ENCODE data around the gene HAVCR2.
"Not testable (repeated sequence)": the region's sequence is repeated elsewhere in the genome, so short reads cannot be mapped to it uniquely, and the experiment has no call there.

Gene HAVCR2

DNA sequence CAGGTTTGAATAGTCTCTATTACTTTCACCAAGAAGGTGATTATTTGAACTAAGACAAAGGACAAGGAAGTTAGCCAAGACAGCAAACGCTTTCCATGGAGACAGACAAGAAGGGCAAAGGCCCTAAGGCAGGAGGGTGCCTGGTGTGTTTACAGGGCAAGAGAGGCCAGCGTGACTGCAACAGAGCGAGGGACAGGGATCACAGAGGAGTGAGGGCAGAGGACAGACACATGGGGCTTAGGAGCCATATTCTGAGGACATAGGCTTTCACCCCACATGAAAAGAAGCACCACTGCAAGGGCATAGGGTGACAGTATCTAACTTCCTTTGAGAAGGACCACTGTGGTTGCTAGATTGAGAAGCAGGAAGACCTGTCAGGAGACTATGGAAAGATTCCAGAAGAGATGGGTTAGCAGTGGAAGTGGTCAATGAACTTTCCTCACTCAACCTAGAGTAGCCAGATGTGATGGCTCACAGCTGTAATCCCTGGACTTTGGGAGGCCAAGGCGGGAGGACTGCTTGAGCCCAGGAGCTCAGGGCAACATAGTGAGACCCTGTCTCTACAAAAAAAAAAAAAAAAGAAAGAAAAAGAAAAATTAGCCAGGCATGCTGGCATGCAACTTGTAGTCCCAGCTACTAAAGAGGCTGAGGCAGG lies 44.9 kb downstream of the HAVCR2 start:
- no peak for DNase-seq (ENCODE audit: low read depth in 2 of 2)
- no peak overlapping the region for H3K4me3 ChIP-seq (replicated peaks in 1 of 2; ENCODE audit: low read depth in 2 of 2, low read length in 2 of 2)
- TF ChIP-seq, protein P1, sequence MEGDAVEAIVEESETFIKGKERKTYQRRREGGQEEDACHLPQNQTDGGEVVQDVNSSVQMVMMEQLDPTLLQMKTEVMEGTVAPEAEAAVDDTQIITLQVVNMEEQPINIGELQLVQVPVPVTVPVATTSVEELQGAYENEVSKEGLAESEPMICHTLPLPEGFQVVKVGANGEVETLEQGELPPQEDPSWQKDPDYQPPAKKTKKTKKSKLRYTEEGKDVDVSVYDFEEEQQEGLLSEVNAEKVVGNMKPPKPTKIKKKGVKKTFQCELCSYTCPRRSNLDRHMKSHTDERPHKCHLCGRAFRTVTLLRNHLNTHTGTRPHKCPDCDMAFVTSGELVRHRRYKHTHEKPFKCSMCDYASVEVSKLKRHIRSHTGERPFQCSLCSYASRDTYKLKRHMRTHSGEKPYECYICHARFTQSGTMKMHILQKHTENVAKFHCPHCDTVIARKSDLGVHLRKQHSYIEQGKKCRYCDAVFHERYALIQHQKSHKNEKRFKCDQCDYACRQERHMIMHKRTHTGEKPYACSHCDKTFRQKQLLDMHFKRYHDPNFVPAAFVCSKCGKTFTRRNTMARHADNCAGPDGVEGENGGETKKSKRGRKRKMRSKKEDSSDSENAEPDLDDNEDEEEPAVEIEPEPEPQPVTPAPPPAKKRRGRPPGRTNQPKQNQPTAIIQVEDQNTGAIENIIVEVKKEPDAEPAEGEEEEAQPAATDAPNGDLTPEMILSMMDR (IDR thresholded peaks at IDR 0.05; ENCODE audit: low read depth, low read length) = no peak

DNA sequence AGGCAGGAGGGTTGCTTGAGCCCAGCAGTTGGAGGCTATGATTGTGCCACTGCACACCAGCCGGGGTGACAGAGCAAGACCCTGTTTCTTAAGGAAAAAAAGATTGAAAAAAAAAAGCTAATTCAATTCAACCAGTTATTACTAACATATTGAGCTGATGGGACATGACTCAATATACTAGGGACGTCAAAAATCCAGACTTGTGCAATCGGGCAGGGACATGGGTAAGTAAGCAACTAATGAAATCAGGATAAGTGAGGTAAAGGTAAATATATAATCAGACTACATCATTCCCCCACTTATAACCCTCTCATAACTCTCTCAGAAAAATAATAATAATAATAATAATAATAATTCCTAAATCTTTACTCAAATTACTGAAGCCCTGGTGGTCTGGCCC lies 49.0 kb downstream of the HAVCR2 start:
- no peak overlapping the region for H3K4me3 ChIP-seq (replicated peaks in 1 of 2; ENCODE audit: low read depth in 2 of 2, low read length in 2 of 2)
- TF ChIP-seq, protein P1 (IDR thresholded peaks at IDR 0.05; ENCODE audit: low read depth, low read length) = no peak
- DNase-seq (ENCODE audit: low read depth in 2 of 2) = no peak

DNA sequence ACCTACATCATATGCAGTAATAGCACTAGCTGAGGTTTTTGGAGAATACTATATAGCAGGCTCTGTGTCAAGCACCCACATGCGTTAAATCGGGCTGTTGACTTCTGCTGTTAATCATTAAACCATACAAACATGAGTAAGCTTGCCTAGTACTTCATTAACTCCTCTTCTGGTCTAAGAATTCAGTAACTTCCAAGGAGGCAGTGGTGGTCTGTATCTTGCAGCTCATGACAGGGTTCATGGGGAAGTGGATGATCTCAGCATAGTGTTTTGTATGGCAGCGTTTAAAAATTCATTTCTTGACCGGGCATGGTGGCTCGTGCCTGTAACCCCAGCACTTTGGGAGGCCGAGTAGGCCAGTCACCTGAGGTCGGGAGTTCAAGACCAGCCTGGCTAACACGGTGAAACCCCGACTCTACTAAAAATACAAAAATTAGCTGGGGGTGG lies 49.7 kb downstream of the HAVCR2 start, which contains the start of gene HAVCR1:
Gene HAVCR1, minus strand, starts transcription at position 24 of the 447 bp plus-strand sequence. CDS start 1,173 bp downstream, outside the sequence.
- no peak within 1 kb of the TSS for H3K4me3 ChIP-seq (replicated peaks in 1 of 2; ENCODE audit: low read depth in 2 of 2, low read length in 2 of 2)
- no peak for DNase-seq (ENCODE audit: low read depth in 2 of 2)
- TF ChIP-seq, protein P1 (IDR thresholded peaks at IDR 0.05; ENCODE audit: low read depth, low read length) = no peak

DNA sequence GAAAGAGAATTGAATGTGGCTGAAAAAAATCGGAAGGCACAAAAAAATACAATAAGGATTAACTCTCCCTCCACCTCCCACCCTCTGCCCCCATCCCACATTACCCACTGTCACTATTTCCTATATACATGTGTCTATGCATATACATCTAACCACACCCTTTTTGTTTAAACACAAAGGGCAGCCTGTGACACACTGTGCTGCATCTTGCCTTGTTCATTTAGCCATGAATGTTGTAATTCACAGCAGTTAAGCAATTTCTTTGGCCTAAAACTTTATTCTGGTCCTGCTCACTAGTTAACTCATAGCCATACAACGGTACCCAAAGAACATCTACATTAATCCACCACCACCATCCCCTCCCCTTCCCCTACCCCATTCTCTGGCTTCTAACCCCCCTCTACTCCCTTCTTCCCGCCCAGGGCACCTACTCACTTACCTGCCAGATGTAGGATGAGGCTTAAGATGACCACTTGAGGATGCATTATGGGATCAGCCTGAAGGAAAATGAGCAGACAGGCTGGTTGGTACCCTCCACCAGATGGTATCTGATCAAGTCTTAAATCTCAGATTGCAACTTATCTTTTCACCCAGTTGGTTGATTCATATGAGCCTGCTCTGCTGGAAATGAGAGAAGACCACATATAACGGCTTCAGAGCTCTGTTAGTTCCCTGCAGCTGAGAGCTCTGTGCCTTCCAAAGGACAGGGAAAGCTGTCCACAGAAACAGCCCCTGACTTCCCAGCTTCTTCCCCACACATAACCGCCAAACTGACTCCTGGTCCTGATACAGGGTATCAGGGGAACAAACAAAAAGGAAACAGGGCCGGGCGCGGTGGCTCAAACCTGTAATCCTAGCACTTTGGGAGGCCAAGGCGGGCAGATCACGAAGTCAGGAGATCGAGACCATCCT lies 51.1 kb downstream of the HAVCR2 start:
- H3K4me3 ChIP-seq (replicated peaks in 1 of 2; ENCODE audit: low read depth in 2 of 2, low read length in 2 of 2) = no peak overlapping the region
- DNase-seq (ENCODE audit: low read depth in 2 of 2) = no peak
- TF ChIP-seq, protein P1 (IDR thresholded peaks at IDR 0.05; ENCODE audit: low read depth, low read length) = no peak

DNA sequence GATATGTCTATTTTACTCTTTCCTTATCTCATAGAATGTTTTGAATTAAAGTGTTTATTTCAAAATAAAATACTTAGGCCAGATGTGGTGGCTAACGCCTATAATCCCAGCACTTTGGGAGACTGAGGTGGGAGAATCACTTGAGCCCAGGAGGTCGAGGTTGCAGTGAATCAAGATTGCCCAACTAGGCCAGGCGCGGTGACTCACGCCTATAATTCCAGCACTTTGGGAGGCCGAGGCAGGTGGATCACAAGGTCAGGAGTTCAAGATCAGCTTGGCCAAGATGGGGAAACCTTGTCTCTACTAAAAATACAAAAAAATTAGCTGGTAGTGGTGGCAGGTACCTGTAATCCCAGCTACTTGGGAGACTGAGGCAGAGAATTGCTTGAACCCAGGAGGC lies 52.0 kb downstream of the HAVCR2 start:
- not testable (repeated sequence) for DNase-seq (ENCODE audit: low read depth in 2 of 2); H3K4me3 ChIP-seq (replicated peaks in 1 of 2; ENCODE audit: low read depth in 2 of 2, low read length in 2 of 2)

DNA sequence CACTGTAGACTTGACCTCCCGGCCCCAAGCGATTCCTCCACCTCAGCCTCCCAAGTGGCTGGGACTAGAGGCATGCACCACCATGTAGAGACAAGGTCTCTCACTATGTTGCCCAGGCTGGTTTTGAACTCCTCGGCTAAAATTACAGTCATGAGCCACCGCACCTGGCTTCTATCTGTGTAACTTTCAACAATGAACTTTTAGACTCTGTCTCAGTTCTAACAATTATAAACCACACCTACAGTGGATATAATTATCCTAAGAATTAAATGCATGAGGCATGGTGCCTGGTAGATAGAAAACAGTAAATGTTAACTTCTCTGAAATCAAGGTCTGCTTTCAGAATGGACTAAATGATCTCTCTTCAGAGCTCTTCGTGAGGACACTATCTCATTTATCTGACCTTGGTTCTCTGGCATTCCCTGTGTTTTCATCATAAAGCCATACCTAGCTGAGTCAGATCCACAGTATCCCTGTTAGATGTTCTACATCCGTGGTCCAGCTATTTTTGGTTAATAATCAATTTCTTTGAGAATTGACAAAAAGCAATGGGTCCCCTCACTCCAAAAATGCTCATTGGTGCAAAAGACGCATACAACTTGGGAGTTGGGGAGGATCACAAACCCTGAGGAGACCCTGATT lies 57.1 kb downstream of the HAVCR2 start:
- TF ChIP-seq, protein P1 (IDR thresholded peaks at IDR 0.05; ENCODE audit: low read depth, low read length) = no peak
- no peak for DNase-seq (ENCODE audit: low read depth in 2 of 2)
- H3K4me3 ChIP-seq (replicated peaks in 1 of 2; ENCODE audit: low read depth in 2 of 2, low read length in 2 of 2) = no peak overlapping the region

DNA sequence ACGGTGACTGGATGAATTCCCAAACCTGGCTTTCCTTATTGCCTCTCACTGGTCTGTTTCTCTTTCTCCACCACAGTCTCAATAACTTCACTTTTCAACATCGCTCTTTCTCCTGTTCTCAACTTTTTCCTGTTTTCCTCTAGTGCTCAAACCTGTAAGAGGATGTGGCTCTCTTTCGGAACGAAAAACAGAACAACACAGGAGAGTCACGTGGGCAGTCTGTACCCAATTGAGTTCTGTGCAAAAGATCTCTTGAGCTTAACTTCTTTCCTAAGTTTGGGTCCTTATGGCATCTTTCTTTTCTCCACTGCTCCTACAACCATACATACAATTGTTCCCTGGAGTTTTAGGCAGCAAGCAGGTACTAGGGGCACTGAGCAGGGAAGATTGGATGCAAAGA lies 58.8 kb downstream of the HAVCR2 start:
- no peak for DNase-seq (ENCODE audit: low read depth in 2 of 2)
- TF ChIP-seq, protein P1 (IDR thresholded peaks at IDR 0.05; ENCODE audit: low read depth, low read length) = no peak
- no peak overlapping the region for H3K4me3 ChIP-seq (replicated peaks in 1 of 2; ENCODE audit: low read depth in 2 of 2, low read length in 2 of 2)
